ENCODE measurements around the gene ZNF304. TPM values are rescaled to one million over a fixed set of nuclear protein-coding genes. Genes with fewer than 3 reads are reported as not detected.
A peak's percentile ranks its signal among the peaks of the same experiment; 100 is the strongest.

Gene ZNF304
- total and polyA plus RNA-seq, 2 of the 13 experiments (the other 11 are each of a cell fraction or from before 2014, with no cell fraction given): 3.4 to 8.0 TPM

- TF ChIP-seq, protein P1, sequence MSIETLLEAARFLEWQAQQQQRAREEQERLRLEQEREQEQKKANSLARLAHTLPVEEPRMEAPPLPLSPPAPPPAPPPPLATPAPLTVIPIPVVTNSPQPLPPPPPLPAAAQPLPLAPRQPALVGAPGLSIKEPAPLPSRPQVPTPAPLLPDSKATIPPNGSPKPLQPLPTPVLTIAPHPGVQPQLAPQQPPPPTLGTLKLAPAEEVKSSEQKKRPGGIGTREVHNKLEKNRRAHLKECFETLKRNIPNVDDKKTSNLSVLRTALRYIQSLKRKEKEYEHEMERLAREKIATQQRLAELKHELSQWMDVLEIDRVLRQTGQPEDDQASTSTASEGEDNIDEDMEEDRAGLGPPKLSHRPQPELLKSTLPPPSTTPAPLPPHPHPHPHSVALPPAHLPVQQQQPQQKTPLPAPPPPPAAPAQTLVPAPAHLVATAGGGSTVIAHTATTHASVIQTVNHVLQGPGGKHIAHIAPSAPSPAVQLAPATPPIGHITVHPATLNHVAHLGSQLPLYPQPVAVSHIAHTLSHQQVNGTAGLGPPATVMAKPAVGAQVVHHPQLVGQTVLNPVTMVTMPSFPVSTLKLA (IDR thresholded peaks at IDR 0.05): no peak
- TF ChIP-seq ZNF605 (CRISPR knock-in tag; IDR thresholded peaks at IDR 0.05) (peak; percentile 52; the same call in 1 of the 2 replicates), SALL2 (CRISPR knock-in tag; IDR thresholded peaks at IDR 0.05) (no peak), FOXC1 (CRISPR knock-in tag; IDR thresholded peaks at IDR 0.05; ENCODE audit: borderline replicate concordance) (no peak), SNAPC5 (CRISPR knock-in tag; IDR thresholded peaks at IDR 0.05; ENCODE audit: borderline replicate concordance) (no peak), SATB2 (CRISPR knock-in tag; IDR thresholded peaks at IDR 0.05) (no peak), SOX13 (IDR thresholded peaks at IDR 0.05) (no peak), SOX13 (CRISPR knock-in tag; conservative IDR thresholded peaks at IDR 0.05 in 1 of 2, IDR thresholded peaks at IDR 0.05 in 1 of 2) (no peak), FOXM1 (CRISPR knock-in tag; IDR thresholded peaks at IDR 0.05) (no peak), ISX (CRISPR knock-in tag; conservative IDR thresholded peaks at IDR 0.05) (no peak), CHD2 (IDR thresholded peaks at IDR 0.05; ENCODE audit: low read depth, low read length) (no peak), ZFP62 (CRISPR knock-in tag; IDR thresholded peaks at IDR 0.05) (no peak), ARNT2 (CRISPR knock-in tag; IDR thresholded peaks at IDR 0.05; ENCODE audit: low read depth) (no peak), TAF1 (CRISPR knock-in tag; IDR thresholded peaks at IDR 0.05) (no peak), PHF21A (CRISPR knock-in tag; IDR thresholded peaks at IDR 0.05) (0 out of 2 replicates have a peak, but pooled peaks have one; percentile 24), ZNF549 (CRISPR knock-in tag; IDR thresholded peaks at IDR 0.05) (no peak), HHEX (CRISPR knock-in tag; IDR thresholded peaks at IDR 0.05) (no peak), PITX1 (CRISPR knock-in tag; IDR thresholded peaks at IDR 0.05) (no peak), EED (CRISPR knock-in tag; IDR thresholded peaks at IDR 0.05) (no peak), NR2F6 (IDR thresholded peaks at IDR 0.05) (no peak), NR2F6 (CRISPR knock-in tag; IDR thresholded peaks at IDR 0.05) (no peak), ZFP36L2 (CRISPR knock-in tag; IDR thresholded peaks at IDR 0.05) (no peak), PLSCR1 (CRISPR knock-in tag; IDR thresholded peaks at IDR 0.05; ENCODE audit: borderline replicate concordance) (no peak), MED1 (CRISPR knock-in tag; IDR thresholded peaks at IDR 0.05) (no peak), ISL2 (CRISPR knock-in tag; IDR thresholded peaks at IDR 0.05) (no peak), ZNF768 (CRISPR knock-in tag; IDR thresholded peaks at IDR 0.05) (peak; percentile 89)
- TF ChIP-seq, protein P2, sequence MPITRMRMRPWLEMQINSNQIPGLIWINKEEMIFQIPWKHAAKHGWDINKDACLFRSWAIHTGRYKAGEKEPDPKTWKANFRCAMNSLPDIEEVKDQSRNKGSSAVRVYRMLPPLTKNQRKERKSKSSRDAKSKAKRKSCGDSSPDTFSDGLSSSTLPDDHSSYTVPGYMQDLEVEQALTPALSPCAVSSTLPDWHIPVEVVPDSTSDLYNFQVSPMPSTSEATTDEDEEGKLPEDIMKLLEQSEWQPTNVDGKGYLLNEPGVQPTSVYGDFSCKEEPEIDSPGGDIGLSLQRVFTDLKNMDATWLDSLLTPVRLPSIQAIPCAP (CRISPR knock-in tag; IDR thresholded peaks at IDR 0.05; ENCODE audit: low read depth): no peak
- TF ChIP-seq, protein P3, sequence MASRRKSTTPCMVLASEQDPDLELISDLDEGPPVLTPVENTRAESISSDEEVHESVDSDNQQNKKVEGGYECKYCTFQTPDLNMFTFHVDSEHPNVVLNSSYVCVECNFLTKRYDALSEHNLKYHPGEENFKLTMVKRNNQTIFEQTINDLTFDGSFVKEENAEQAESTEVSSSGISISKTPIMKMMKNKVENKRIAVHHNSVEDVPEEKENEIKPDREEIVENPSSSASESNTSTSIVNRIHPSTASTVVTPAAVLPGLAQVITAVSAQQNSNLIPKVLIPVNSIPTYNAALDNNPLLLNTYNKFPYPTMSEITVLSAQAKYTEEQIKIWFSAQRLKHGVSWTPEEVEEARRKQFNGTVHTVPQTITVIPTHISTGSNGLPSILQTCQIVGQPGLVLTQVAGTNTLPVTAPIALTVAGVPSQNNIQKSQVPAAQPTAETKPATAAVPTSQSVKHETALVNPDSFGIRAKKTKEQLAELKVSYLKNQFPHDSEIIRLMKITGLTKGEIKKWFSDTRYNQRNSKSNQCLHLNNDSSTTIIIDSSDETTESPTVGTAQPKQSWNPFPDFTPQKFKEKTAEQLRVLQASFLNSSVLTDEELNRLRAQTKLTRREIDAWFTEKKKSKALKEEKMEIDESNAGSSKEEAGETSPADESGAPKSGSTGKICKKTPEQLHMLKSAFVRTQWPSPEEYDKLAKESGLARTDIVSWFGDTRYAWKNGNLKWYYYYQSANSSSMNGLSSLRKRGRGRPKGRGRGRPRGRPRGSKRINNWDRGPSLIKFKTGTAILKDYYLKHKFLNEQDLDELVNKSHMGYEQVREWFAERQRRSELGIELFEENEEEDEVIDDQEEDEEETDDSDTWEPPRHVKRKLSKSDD (CRISPR knock-in tag; IDR thresholded peaks at IDR 0.05; ENCODE audit: low read depth): no peak
Measured at GRCh38 chr19:57406516-57407123, 55.5 kb downstream of the ZNF304 start (continued).

All from HepG2 (cell line).